H9 (cell line): ENCODE results near the gene BTNL8. TPM values are rescaled to one million over a fixed set of nuclear protein-coding genes. Genes with fewer than 3 reads are reported as not detected.

Experiments used
- DNase-seq: peaks from one replicate; pipeline ENCODE4 v3.0.0-alpha.2; 2017
- H2AFZ ChIP-seq: one replicate; pipeline ENCODE4 v1.6.1; 2013; ENCODE audit warnings: mild to moderate bottlenecking, low read length, control low read depth, moderate library complexity
- H2AK5ac ChIP-seq: 2 replicates; pipeline ENCODE4 v1.6.1; 2013; ENCODE audit warnings: low read length, control low read depth, mixed read lengths; ENCODE audit not compliant: insufficient read length
- H2BK120ac ChIP-seq: one replicate; pipeline ENCODE4 v1.6.1; 2013; ENCODE audit warnings: low read depth, mild to moderate bottlenecking, low read length, control low read depth, inconsistent platforms; ENCODE audit not compliant: poor library complexity, severe bottlenecking
- H2BK12ac ChIP-seq: 2 replicates; pipeline ENCODE4 v1.6.1; 2013; ENCODE audit warnings: low read length, control low read depth, mixed read lengths, low read depth; ENCODE audit not compliant: insufficient read length
- H2BK15ac ChIP-seq: 2 replicates; pipeline ENCODE4 v1.6.1; 2013; ENCODE audit warnings: low read depth, low read length, control low read depth
- H2BK20ac ChIP-seq: one replicate; pipeline ENCODE4 v1.6.1; 2013; ENCODE audit warnings: low read depth, mild to moderate bottlenecking, low read length, control low read depth, inconsistent platforms; ENCODE audit not compliant: poor library complexity, severe bottlenecking
- H2BK5ac ChIP-seq: 2 replicates; pipeline ENCODE4 v1.6.1; 2013; ENCODE audit warnings: low read length, control low read depth, mixed read lengths; ENCODE audit not compliant: insufficient read length
- H3K14ac ChIP-seq: 2 replicates; pipeline ENCODE4 v1.6.1; 2013; ENCODE audit warnings: low read length, control low read depth; ENCODE audit not compliant: insufficient read depth
- H3K18ac ChIP-seq: 2 replicates; pipeline ENCODE4 v1.6.1; 2013; ENCODE audit warnings: low read depth, mild to moderate bottlenecking, mixed read lengths, low read length, control low read depth; ENCODE audit not compliant: insufficient read length
- H3K23ac ChIP-seq: 2 replicates; pipeline ENCODE4 v1.6.1; 2013; ENCODE audit warnings: low read length, control low read depth, mixed read lengths, low read depth; ENCODE audit not compliant: insufficient read length
- H3K23me2 ChIP-seq: 2 replicates; pipeline ENCODE4 v1.6.1; 2013; ENCODE audit warnings: low read depth, mild to moderate bottlenecking, mixed read lengths, low read length, control low read depth; ENCODE audit not compliant: insufficient read length, poor library complexity, severe bottlenecking
- H3K27ac ChIP-seq: 2 replicates; pipeline ENCODE4 v1.5.1; 2013; ENCODE audit warnings: low read length, control low read depth, mixed read lengths, low read depth; ENCODE audit not compliant: insufficient read length
- H3K27me3 ChIP-seq: 2 replicates; pipeline ENCODE4 v1.6.1; 2013; ENCODE audit warnings: low read length, control low read depth, inconsistent platforms; ENCODE audit not compliant: insufficient read depth
- H3K4ac ChIP-seq: 2 replicates; pipeline ENCODE4 v1.6.1; 2013; ENCODE audit warnings: low read depth, mild to moderate bottlenecking, control low read depth, inconsistent platforms, low read length, moderate library complexity
- H3K4me1 ChIP-seq: 2 replicates; pipeline ENCODE4 v1.6.1; 2013; ENCODE audit warnings: low read length, control low read depth, inconsistent platforms; ENCODE audit not compliant: insufficient read depth
- H3K4me2 ChIP-seq: 2 replicates; pipeline ENCODE4 v1.6.1; 2013; ENCODE audit warnings: low read length, control low read depth, mixed read lengths; ENCODE audit not compliant: insufficient read length, insufficient read depth
- H3K56ac ChIP-seq: 2 replicates; pipeline ENCODE4 v1.6.1; 2013; ENCODE audit warnings: low read depth, mild to moderate bottlenecking, mixed read lengths, low read length, control low read depth; ENCODE audit not compliant: insufficient read length
- H3K79me1 ChIP-seq: 2 replicates; pipeline ENCODE4 v1.6.1; 2013; ENCODE audit warnings: low read depth, mild to moderate bottlenecking, moderate library complexity, low read length, control low read depth, inconsistent platforms; ENCODE audit not compliant: insufficient read depth, poor library complexity, severe bottlenecking
- H3K79me2 ChIP-seq: 2 replicates; pipeline ENCODE4 v1.6.1; 2013; ENCODE audit warnings: low read length, control low read depth, inconsistent platforms; ENCODE audit not compliant: insufficient read depth
- H3K9ac ChIP-seq: 2 replicates; pipeline ENCODE4 v1.6.1; 2013; ENCODE audit warnings: low read length, control low read depth, mixed read lengths; ENCODE audit not compliant: insufficient read length; ENCODE audit errors: extremely low read depth
- H3K9me3 ChIP-seq: one replicate; pipeline ENCODE4 v1.6.1; 2013; ENCODE audit warnings: low read depth, low read length, inconsistent platforms; ENCODE audit not compliant: control insufficient read depth
- H3T11ph ChIP-seq: one replicate; pipeline ENCODE4 v1.6.1; 2013; ENCODE audit warnings: mild to moderate bottlenecking, low read length, control low read depth, inconsistent platforms
- H4K20me1 ChIP-seq: one replicate; pipeline ENCODE4 v1.6.1; 2013; ENCODE audit not compliant: control insufficient read depth, insufficient read length, insufficient read depth
- H4K5ac ChIP-seq: 2 replicates; pipeline ENCODE4 v1.6.1; 2013; ENCODE audit warnings: low read depth, mild to moderate bottlenecking, mixed read lengths, low read length, control low read depth; ENCODE audit not compliant: insufficient read length
- H4K8ac ChIP-seq: replicated peaks from 2 replicates; pipeline ENCODE4 v1.6.1; 2013; ENCODE audit warnings: low read length, control low read depth, mixed read lengths, low read depth; ENCODE audit not compliant: insufficient read length
- H4K91ac ChIP-seq: 2 replicates; pipeline ENCODE4 v1.6.1; 2013; ENCODE audit warnings: low read depth, mild to moderate bottlenecking, moderate library complexity, mixed read lengths, low read length, control low read depth; ENCODE audit not compliant: insufficient read length
- H3K27ac Mint-ChIP-seq, 3 experiments: 2 replicates in 2 of 3; 3 replicates in 1 of 3; pipeline ENCODE4 v1.8.0; 2020 to 2021; ENCODE audit warnings: mixed read lengths in 3 of 3, mild to moderate bottlenecking in 1 of 3, moderate library complexity in 1 of 3
- H3K27me3 Mint-ChIP-seq: 2 replicates; pipeline ENCODE4 v1.8.0; 2021; ENCODE audit warnings: low read depth, mild to moderate bottlenecking, moderate library complexity, mixed read lengths
- H3K36me3 Mint-ChIP-seq, 3 experiments: 2 replicates in 2 of 3; 3 replicates in 1 of 3; pipeline ENCODE4 v1.8.0; 2020 to 2021; ENCODE audit warnings: low read depth in 3 of 3, mixed read lengths in 3 of 3; ENCODE audit not compliant: insufficient read depth in 1 of 3
- H3K4me1 Mint-ChIP-seq, 2 experiments: 2 replicates each; pipeline ENCODE4 v1.8.0; 2020; ENCODE audit warnings: mixed read lengths in 2 of 2
- H3K4me3 Mint-ChIP-seq, 2 experiments: 2 replicates in 1 of 2; 3 replicates in 1 of 2; pipeline ENCODE4 v1.8.0; 2020 to 2021; ENCODE audit warnings: mild to moderate bottlenecking in 2 of 2, mixed read lengths in 2 of 2, moderate library complexity in 1 of 2
- H3K9me3 Mint-ChIP-seq, 2 experiments: 2 replicates in 1 of 2; 3 replicates in 1 of 2; pipeline ENCODE4 v1.8.0; 2020; ENCODE audit warnings: mild to moderate bottlenecking in 2 of 2, mixed read lengths in 2 of 2, moderate library complexity in 1 of 2
- WGBS: extraction: QIAGEN DNeasy Blood & Tissue Kit; methylation state at CpG from one replicate; pipeline ENCODE4 v1.1.7; 2013; ENCODE audit warnings: missing lambda C conversion rate, low lambda C conversion rate, mixed read lengths; ENCODE audit not compliant: insufficient read length; ENCODE audit errors: extremely low coverage; 5-methylcytosine and 5-hydroxymethylcytosine counted together
- total RNA-seq: library from RNA; stranded (reverse); gene quantifications from 2 replicates; pipeline ENCODE4 v1.2.1, GENCODE V29; 2021
- TF ChIP-seq, protein P1 (sequence below): fragments of 200-600 bp; sonication (generic); conservative IDR thresholded peaks from 3 replicates; pipeline ENCODE4 v1.8.0; 2021; ENCODE audit warnings: antibody characterized with exemption, mild to moderate bottlenecking

Gene BTNL8
- total RNA-seq, 1 experiment from 2014 or later: 0.13 TPM

- no peak overlapping the region for H2AK5ac ChIP-seq
- Mint-ChIP-seq H3K4me1 (peaks cover 29 to 39% of the 10 kb centered on the region in 2 experiments), H3K4me3 (no peak overlapping the region; a peak in 2 of 5 replicates), H3K27me3 (peaks cover 5% of the 10 kb centered on the region), H3K36me3 (peaks cover 4 to 10% (median 4%) of the 10 kb centered on the region in 3 experiments; a peak in 3 of 7 replicates), H3K27ac (peak overlapping the region in 2 of 3 experiments; percentile 13 to 44; a peak in 1 of 7 replicates), H3K9me3 (peaks cover 5 to 8% of the 10 kb centered on the region in 2 experiments)
- no peaks in the 10 kb centered on the region for H3K79me2 ChIP-seq
- no peak overlapping the region for H2BK20ac ChIP-seq
- no peak overlapping the region for H3K18ac ChIP-seq
- no peaks in the 10 kb centered on the region for H3K23me2 ChIP-seq
- no CpG with 5 or more reads among the region's 5 CpGs for WGBS
- H2BK12ac ChIP-seq: no peak overlapping the region
- H2AFZ ChIP-seq: no peak overlapping the region
- H3K27me3 ChIP-seq: no peaks in the 10 kb centered on the region
- H3K79me1 ChIP-seq: no peaks in the 10 kb centered on the region
- H3K4me1 ChIP-seq: peaks cover 4% of the 10 kb centered on the region; the same call in 1 of the 2 replicates
- no peak overlapping the region for H3K14ac ChIP-seq
- H3K23ac ChIP-seq: no peak overlapping the region
- H3T11ph ChIP-seq: no peak overlapping the region
- no peaks in the 10 kb centered on the region for H4K20me1 ChIP-seq
- H3K4me2 ChIP-seq: no peak overlapping the region
- H3K9me3 ChIP-seq: no peaks in the 10 kb centered on the region
- H3K27ac ChIP-seq: no peak overlapping the region
- no peak overlapping the region for H4K8ac ChIP-seq
- H3K9ac ChIP-seq: no peak overlapping the region
- H4K5ac ChIP-seq: no peak overlapping the region
- no peak overlapping the region for H2BK120ac ChIP-seq
- H3K56ac ChIP-seq: no peak overlapping the region
- no peak overlapping the region for H3K4ac ChIP-seq
- H4K91ac ChIP-seq: no peak overlapping the region
- no peak for DNase-seq
- H2BK5ac ChIP-seq: no peak overlapping the region
- TF ChIP-seq, protein P1, sequence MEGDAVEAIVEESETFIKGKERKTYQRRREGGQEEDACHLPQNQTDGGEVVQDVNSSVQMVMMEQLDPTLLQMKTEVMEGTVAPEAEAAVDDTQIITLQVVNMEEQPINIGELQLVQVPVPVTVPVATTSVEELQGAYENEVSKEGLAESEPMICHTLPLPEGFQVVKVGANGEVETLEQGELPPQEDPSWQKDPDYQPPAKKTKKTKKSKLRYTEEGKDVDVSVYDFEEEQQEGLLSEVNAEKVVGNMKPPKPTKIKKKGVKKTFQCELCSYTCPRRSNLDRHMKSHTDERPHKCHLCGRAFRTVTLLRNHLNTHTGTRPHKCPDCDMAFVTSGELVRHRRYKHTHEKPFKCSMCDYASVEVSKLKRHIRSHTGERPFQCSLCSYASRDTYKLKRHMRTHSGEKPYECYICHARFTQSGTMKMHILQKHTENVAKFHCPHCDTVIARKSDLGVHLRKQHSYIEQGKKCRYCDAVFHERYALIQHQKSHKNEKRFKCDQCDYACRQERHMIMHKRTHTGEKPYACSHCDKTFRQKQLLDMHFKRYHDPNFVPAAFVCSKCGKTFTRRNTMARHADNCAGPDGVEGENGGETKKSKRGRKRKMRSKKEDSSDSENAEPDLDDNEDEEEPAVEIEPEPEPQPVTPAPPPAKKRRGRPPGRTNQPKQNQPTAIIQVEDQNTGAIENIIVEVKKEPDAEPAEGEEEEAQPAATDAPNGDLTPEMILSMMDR: no peak
- H2BK15ac ChIP-seq: no peak overlapping the region
These were observed 10.8 kb downstream of the BTNL8 start for GRCh38 chr5:180909782-180910181.
